CD4-positive, alpha-beta T cell treated with Interleukin-4 for 4 hours (primary cell): ENCODE measurements around the gene PRDM8.
"Not testable (repeated sequence)": the region's sequence is repeated elsewhere in the genome, so short reads cannot be mapped to it uniquely, and the experiment has no call there.

Experiments
- DNase-seq: peaks from one replicate; pipeline ENCODE4 v3.0.0-alpha.2; 2020

The PRDM8 gene

GRCh38 chr4:80196922-80197573 is at the start of gene PRDM8:
Gene PRDM8 (plus strand): TSS chr4:80197503. CDS start chr4:80200081, 2,578 bp downstream.
- DNase-seq = no peak

GRCh38 chr4:80150387-80151180 is 46.7 kb upstream of the PRDM8 start:
- DNase-seq = no peak

- DNase-seq = no peak
Observed at GRCh38 chr4:80151981-80152380, 45.3 kb upstream of the PRDM8 start.

- DNase-seq = peak; percentile 48
Observed at GRCh38 chr4:80153874-80154544, 43.3 kb upstream of the PRDM8 start.

- DNase-seq = no peak
Observed at GRCh38 chr4:80154545-80154933, 42.8 kb upstream of the PRDM8 start.

GRCh38 chr4:80155316-80155982 is 41.9 kb upstream of the PRDM8 start:
- DNase-seq = no peak

- no peak for DNase-seq
Observed at GRCh38 chr4:80156410-80156809, 40.9 kb upstream of the PRDM8 start.

GRCh38 chr4:80161413-80162058 is 35.8 kb upstream of the PRDM8 start:
- no peak for DNase-seq

- DNase-seq = no peak
Observed at GRCh38 chr4:80162418-80162817, 34.9 kb upstream of the PRDM8 start.

GRCh38 chr4:80165855-80166254 is 31.4 kb upstream of the PRDM8 start:
- no peak for DNase-seq

GRCh38 chr4:80171251-80171650 is 26.1 kb upstream of the PRDM8 start:
- DNase-seq = peak; percentile 29

GRCh38 chr4:80171656-80172055 is 25.6 kb upstream of the PRDM8 start:
- DNase-seq = peak; percentile 27

- peak; percentile 74 for DNase-seq
Observed at GRCh38 chr4:80172203-80172602, 25.1 kb upstream of the PRDM8 start.

- peak; percentile 91 for DNase-seq
Observed at GRCh38 chr4:80173401-80173800, 23.9 kb upstream of the PRDM8 start.

- DNase-seq = no peak
Observed at GRCh38 chr4:80173841-80174240, 23.5 kb upstream of the PRDM8 start.

GRCh38 chr4:80177793-80178192 is 19.5 kb upstream of the PRDM8 start:
- DNase-seq = not testable (repeated sequence)

- no peak for DNase-seq
Observed at GRCh38 chr4:80178964-80179363, 18.3 kb upstream of the PRDM8 start.

- no peak for DNase-seq
Observed at GRCh38 chr4:80179637-80180161, 17.6 kb upstream of the PRDM8 start.

- peak; percentile 53 for DNase-seq
Observed at GRCh38 chr4:80180743-80181142, 16.6 kb upstream of the PRDM8 start.

GRCh38 chr4:80182237-80182866 is 15.0 kb upstream of the PRDM8 start:
- DNase-seq = peak; percentile 78

- peak; percentile 55 for DNase-seq
Observed at GRCh38 chr4:80183250-80184052, 13.9 kb upstream of the PRDM8 start.
